Stimulated activated effector memory CD8-positive, alpha-beta T cell treated with anti-CD3 and anti-CD28 coated beads, Interleukin-12 subunit alpha, Interleukin-12 subunit beta, amount 100 ng/mL, for 72 hours (primary cell): ENCODE measurements around the gene ALKBH4.
A peak's percentile ranks its signal among the peaks of the same experiment; 100 is the strongest.
"Not testable (repeated sequence)": the region's sequence is repeated elsewhere in the genome, so short reads cannot be mapped to it uniquely, and the experiment has no call there.

Source experiments
- ATAC-seq: fragments of 150-1000 bp; cut with Tn5 transposase; 2 replicates; pipeline ENCODE4 v1.10.0; 2021
- DNase-seq, 2 donors: peaks; one replicate each; pipeline ENCODE4 v3.0.0; 2021 to 2022; ENCODE audit warnings: low spot score in 2 of 2
- H3K27ac Mint-ChIP-seq: one replicate; pipeline ENCODE4 v1.8.0; 2022; ENCODE audit warnings: mild to moderate bottlenecking, mixed read lengths
- H3K36me3 Mint-ChIP-seq: one replicate; pipeline ENCODE4 v1.8.0; 2022; ENCODE audit warnings: mild to moderate bottlenecking, mixed read lengths
- H3K4me1 Mint-ChIP-seq: one replicate; pipeline ENCODE4 v1.8.0; 2022; ENCODE audit warnings: mixed read lengths
- H3K4me3 Mint-ChIP-seq: one replicate; pipeline ENCODE4 v1.8.0; 2022; ENCODE audit warnings: mild to moderate bottlenecking, mixed read lengths
- H3K9me3 Mint-ChIP-seq: one replicate; pipeline ENCODE4 v1.8.0; 2022; ENCODE audit warnings: mixed read lengths

The ALKBH4 gene

DNA sequence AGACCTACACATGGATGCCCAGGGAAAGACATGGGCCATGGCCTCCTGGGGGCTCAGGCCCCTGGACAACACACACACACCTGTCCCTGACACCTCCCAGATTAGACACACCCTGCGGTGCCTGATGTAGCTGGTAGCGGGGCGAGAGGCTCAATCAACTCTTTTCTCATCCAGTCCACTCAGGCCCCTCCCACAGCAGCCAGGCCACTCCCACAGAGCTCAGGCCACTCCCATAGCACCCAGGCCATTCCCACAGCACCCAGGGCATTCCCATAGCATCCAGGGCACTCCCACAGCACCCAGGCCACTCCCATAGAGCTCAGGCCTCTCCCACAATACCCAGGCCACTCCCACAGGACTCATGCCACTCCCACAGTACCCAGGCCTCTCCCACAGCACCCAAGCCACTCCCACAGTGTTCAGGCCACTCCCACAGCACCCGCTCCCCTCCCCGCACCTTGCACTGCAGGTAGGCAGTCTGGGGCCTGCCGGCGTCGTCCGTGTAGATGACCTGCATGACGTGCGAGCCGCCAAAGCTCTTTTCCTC is 25.9 kb upstream of the ALKBH4 start:
- H3K27ac Mint-ChIP-seq, H3K36me3 Mint-ChIP-seq, H3K9me3 Mint-ChIP-seq, H3K4me3 Mint-ChIP-seq, H3K4me1 Mint-ChIP-seq: not testable (repeated sequence)
- DNase-seq (peak in 1 of 2 donors; percentile 87), ATAC-seq (peak; percentile 66)

DNA sequence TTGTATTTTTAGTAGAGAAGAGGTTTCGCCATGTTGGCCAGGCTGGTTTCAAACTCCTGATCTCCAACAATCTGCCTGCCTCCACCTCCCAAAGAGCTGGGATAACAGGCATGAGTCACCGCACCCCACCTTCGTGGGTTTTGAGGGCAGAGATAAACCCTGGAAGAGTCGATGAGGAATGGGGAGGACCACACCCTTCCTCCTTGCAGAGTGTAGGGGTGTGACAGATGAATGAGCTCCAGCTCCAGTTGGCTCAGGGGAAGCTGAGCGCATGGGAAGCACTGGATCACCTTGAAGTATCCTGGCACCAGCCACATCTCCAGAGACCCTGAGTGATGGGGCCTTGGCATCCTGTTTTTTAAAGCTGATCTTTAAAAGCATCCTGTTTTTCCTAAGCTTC is 19.7 kb upstream of the ALKBH4 start:
- H3K4me3 Mint-ChIP-seq, DNase-seq, H3K4me1 Mint-ChIP-seq, ATAC-seq, H3K27ac Mint-ChIP-seq, H3K36me3 Mint-ChIP-seq, H3K9me3 Mint-ChIP-seq: not testable (repeated sequence)

DNA sequence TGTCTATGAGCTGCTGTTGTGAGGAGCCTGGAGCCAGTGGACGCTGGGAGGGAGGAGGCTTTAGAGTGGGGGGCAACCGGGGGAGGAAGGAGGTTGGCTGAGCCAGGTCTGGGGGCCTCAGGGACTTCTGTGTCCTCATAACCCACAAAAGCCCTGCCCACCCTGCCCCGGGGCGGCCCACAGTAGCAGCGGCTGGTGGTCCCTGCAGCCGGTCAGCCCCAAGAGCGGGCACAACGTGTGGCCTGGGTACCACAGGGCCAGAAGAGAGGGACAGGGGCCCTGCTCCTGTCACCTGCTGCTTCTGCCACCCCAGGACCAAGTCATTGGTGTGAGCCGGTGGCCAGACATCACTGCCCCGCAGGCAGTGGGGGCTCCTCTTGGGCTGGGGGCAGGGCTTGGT is 17.3 kb upstream of the ALKBH4 start:
- H3K27ac Mint-ChIP-seq, ATAC-seq, H3K4me1 Mint-ChIP-seq, H3K36me3 Mint-ChIP-seq, H3K9me3 Mint-ChIP-seq, H3K4me3 Mint-ChIP-seq: not testable (repeated sequence)
- peak in 1 of 2 donors; percentile 54 for DNase-seq

DNA sequence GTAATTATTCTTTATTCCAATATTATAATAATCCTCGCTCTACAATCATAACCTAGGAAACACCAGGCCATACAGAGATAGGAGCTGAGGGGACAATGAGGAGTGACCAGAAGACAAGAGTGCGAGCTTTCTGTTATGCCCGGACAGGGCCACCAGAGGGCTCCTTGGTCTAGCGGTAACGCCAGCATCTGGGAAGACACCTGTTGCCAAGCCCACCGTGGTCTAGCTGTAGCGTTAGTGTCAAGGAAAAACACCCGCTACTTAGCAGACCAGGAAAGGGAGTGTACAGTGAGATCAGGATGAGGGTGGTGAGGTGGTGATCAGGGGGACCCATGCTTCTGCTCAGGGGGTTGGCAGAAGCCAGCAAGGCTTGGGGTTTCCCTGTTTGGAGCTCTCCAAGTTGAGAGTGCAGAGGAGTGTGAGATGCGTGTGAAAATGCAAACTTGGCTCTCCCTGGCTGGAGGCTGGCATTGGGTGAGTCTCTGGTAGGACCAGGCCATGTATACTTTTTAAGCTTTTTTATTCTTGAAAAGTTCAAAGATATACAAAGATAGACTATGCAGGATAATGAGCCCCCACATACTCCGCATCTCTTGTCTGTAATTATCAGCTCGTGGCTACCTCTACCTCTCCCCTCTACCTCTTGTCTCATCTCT is 15.4 kb upstream of the ALKBH4 start:
- H3K4me3 Mint-ChIP-seq, H3K27ac Mint-ChIP-seq, H3K4me1 Mint-ChIP-seq, H3K9me3 Mint-ChIP-seq, ATAC-seq, H3K36me3 Mint-ChIP-seq: not testable (repeated sequence)
- peak in 1 of 2 donors; percentile 66 for DNase-seq

DNA sequence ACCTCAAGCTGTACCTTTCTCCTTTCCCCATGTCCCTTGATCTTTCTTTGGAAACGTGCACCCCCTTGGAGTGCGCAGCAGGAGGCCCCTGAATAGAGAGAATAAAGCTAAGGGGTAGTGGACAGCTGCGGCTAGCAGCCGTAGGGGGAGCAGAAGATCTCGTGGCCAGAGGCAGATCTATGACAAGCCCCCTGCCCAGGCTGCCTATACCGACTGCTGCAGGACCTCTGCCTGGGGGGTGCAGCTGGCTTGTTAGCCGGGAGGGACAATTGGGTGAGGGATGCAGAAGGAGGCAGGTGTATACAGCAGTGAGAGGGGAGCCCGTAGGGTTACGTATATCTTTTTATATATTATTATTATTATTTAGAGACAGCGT is 14.5 kb upstream of the ALKBH4 start:
- not testable (repeated sequence) for H3K27ac Mint-ChIP-seq, H3K9me3 Mint-ChIP-seq, H3K4me3 Mint-ChIP-seq, H3K4me1 Mint-ChIP-seq, H3K36me3 Mint-ChIP-seq, DNase-seq
- peak; percentile 39 for ATAC-seq

DNA sequence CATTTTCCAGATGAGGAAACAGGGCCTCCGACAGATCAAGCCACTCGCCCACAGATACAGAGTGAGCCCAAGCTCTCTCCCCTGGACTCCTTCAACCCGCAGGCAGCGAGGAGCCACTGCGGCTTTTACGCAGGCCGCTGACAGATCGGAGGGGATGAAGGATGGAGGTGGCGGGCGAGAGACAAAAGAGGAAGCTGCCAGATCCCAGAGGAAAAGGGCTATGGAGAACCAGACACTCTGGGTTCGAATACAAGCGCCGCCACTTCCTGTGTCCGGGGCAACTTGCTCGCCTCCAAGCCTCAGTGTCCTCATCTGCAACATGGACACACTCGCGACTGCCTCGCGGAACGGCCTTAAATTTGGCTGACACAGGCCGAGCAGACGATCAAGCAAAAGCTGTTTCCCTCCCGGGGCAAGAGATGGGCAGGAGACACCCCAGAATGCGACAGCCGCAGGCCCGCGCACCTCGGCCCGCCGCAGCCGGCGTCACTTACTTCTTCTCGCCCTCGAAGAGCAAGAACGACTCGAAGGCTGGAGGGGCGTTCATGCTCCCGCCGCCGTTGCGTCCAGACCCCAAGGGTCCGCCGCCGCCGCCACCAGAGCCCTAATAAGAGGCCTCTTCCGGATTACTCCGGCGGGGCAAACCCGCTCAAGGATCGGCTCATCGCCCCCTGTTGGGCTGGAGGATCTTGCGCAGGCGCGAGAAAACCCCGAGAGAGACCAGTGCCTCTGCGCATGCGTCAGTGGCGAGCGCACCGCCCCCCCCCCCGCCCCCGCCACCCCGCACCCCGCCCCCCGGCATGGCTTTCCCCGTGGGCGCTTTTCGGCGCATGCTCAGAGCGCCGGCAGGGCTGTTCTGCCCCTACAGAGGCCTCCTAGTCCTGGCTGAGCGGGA is 13.9 kb upstream of the ALKBH4 start, which contains the start of gene POLR2J:
Gene POLR2J (minus strand): TSS at position 609 of the 895 bp plus-strand sequence. CDS start 62 bp downstream, at position 547.
- not testable (repeated sequence) for H3K4me1 Mint-ChIP-seq, H3K9me3 Mint-ChIP-seq, H3K36me3 Mint-ChIP-seq
- Mint-ChIP-seq H3K27ac (peak within 1 kb of the TSS; percentile 32), H3K4me3 (peak within 1 kb of the TSS; percentile 69)
- peak; percentile 64 to 96 for DNase-seq
- peak; percentile 89 for ATAC-seq

GRCh38 chr7:102474736-102475435 is 10.2 kb upstream of the ALKBH4 start:
- peaks cover 29% of the 10 kb centered on the region for H3K36me3 Mint-ChIP-seq
- not testable (repeated sequence) for H3K9me3 Mint-ChIP-seq, ATAC-seq, H3K27ac Mint-ChIP-seq, H3K4me1 Mint-ChIP-seq, H3K4me3 Mint-ChIP-seq, DNase-seq

- H3K9me3 Mint-ChIP-seq, ATAC-seq, H3K27ac Mint-ChIP-seq, H3K4me1 Mint-ChIP-seq, H3K4me3 Mint-ChIP-seq: not testable (repeated sequence)
- DNase-seq = peak in 1 of 2 donors; percentile 1
- peaks cover 32% of the 10 kb centered on the region for H3K36me3 Mint-ChIP-seq
These were observed 9.5 kb upstream of the ALKBH4 start for GRCh38 chr7:102474116-102474515.

GRCh38 chr7:102473271-102473991 is 8.8 kb upstream of the ALKBH4 start:
- no peak overlapping the region for H3K27ac Mint-ChIP-seq
- DNase-seq = peak in 1 of 2 donors; percentile 1
- no peak for ATAC-seq
- no peaks in the 10 kb centered on the region for H3K9me3 Mint-ChIP-seq
- H3K4me3 Mint-ChIP-seq = no peak overlapping the region
- peaks cover 38% of the 10 kb centered on the region for H3K36me3 Mint-ChIP-seq
- peaks cover 5% of the 10 kb centered on the region for H3K4me1 Mint-ChIP-seq

- ATAC-seq = no peak
- peaks cover 38% of the 10 kb centered on the region for H3K36me3 Mint-ChIP-seq
- H3K4me1 Mint-ChIP-seq = peaks cover 5% of the 10 kb centered on the region
- no peaks in the 10 kb centered on the region for H3K9me3 Mint-ChIP-seq
- DNase-seq = no peak
- H3K27ac Mint-ChIP-seq = peak overlapping the region; percentile 48
- H3K4me3 Mint-ChIP-seq = no peak overlapping the region
These were observed 7.7 kb upstream of the ALKBH4 start for GRCh38 chr7:102472126-102473041.

GRCh38 chr7:102471791-102472125 is 7.1 kb upstream of the ALKBH4 start:
- Mint-ChIP-seq H3K9me3 (no peaks in the 10 kb centered on the region), H3K36me3 (peaks cover 42% of the 10 kb centered on the region), H3K4me1 (peaks cover 8% of the 10 kb centered on the region), H3K27ac (peak overlapping the region; percentile 48), H3K4me3 (no peak overlapping the region)
- DNase-seq = no peak
- ATAC-seq = no peak

DNA sequence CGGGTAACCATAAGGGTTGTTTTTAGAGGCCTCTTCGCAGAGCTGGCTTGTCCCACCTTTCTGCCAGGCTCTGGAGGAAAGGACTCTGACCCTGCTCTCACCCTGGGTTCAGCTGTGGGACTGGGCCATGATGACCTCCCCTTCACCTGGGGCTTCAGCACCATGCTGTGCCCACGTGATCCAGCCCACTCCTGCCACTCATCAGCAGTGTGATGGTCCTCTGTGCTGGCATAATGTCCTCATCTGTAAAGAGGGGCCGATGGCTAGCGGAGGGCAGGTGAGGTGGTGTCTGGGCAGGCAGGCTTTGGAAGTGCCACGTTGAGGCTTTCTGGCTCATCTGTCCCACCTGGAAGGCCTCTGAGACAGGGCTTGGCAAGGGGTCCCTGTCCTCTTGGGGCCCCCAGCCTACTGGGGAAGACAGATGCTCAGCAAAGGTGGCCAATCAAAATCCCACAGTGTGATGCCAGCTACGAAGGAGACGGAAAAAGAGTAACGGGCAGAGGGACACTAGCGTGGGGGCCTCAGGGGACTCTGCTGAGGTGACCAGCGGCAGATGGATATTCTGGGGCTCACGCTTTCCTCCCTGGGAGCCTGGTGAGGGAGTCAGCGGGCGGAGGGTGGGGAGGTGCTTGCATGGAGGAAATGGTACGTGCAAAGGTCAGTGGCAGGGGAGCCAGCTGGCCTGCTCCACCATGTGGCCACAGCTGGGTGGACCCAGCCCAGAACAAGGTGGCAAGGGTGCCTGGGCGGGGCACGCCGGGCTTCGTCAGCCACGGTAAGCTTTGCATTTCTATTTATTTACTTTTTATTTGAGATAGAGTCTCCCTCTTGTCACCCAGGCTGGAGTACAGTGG is 5.5 kb upstream of the ALKBH4 start:
- peaks cover 19% of the 10 kb centered on the region for H3K4me1 Mint-ChIP-seq
- no peak overlapping the region for H3K27ac Mint-ChIP-seq
- no peak for ATAC-seq
- peaks cover 47% of the 10 kb centered on the region for H3K36me3 Mint-ChIP-seq
- DNase-seq = no peak
- H3K9me3 Mint-ChIP-seq = no peaks in the 10 kb centered on the region
- no peak overlapping the region for H3K4me3 Mint-ChIP-seq

DNA sequence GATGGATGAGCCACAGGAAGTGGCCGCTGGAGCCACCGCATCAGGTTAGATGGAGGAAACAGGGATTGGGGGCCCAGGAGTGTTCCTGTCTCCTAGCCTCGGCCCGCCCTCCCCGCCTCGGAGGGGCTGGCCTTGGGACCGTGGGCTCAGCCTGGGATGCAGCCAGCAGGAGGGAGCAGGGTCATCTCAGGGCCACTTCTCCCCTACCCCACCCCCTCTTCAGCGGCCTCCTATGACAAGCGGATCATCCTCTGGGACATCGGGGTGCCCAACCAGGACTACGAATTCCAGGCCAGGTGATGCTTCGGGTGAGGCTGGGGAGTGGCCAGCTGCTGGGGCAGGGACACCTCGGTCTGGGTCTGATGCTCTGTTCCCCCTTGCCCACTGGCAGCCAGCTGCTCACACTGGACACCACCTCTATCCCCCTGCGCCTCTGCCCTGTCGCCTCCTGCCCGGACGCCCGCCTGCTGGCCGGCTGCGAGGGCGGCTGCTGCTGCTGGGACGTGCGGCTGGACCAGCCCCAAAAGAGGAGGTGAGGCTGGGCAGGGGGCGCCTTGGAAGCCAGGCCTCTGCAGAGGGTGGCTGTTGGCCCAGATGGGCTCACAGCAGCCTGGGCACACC is 4.8 kb upstream of the ALKBH4 start:
- peaks cover 19% of the 10 kb centered on the region for H3K4me1 Mint-ChIP-seq
- no peaks in the 10 kb centered on the region for H3K9me3 Mint-ChIP-seq
- DNase-seq = no peak
- H3K36me3 Mint-ChIP-seq = peaks cover 47% of the 10 kb centered on the region
- no peak for ATAC-seq
- H3K4me3 Mint-ChIP-seq = no peak overlapping the region
- H3K27ac Mint-ChIP-seq = no peak overlapping the region
